IMR-90 (cell line): ENCODE measurements around the gene AUTS2.

ENCODE experiments used
- CEBPB ChIP-seq: IDR thresholded peaks from 2 replicates; pipeline ENCODE4 v1.6.1; 2012; ENCODE audit warnings: low read depth, low read length, improper control_type of control experiment
- CTCF ChIP-seq: conservative IDR thresholded peaks from 2 replicates; pipeline ENCODE4 v1.5.1; 2012; ENCODE audit warnings: mild to moderate bottlenecking, low read depth, low read length, improper control_type of control experiment
- MAZ ChIP-seq: IDR thresholded peaks from 2 replicates; pipeline ENCODE4 v1.6.1; 2012; ENCODE audit warnings: low read depth, mild to moderate bottlenecking, low read length, improper control_type of control experiment, moderate library complexity, borderline replicate concordance
- POLR2A ChIP-seq: IDR thresholded peaks from 2 replicates; pipeline ENCODE4 v1.6.1; 2012; ENCODE audit warnings: mild to moderate bottlenecking, low read depth, low read length
- RAD21 ChIP-seq: IDR thresholded peaks from 2 replicates; pipeline ENCODE4 v1.6.1; 2012; ENCODE audit warnings: low read length, improper control_type of control experiment

- TF ChIP-seq CTCF (no peak), MAZ (no peak), POLR2A (no peak), CEBPB (no peak), RAD21 (no peak)
Measured at GRCh38 chr7:70116867-70117266, 518.6 kb downstream of the AUTS2 start.
